ENCODE data around the gene TTC36. TPM values are rescaled to one million over a fixed set of nuclear protein-coding genes. Genes with fewer than 3 reads are reported as not detected.

The TTC36 gene
- total and polyA plus RNA-seq, 2 of the 13 experiments (the other 11 are each of a cell fraction or from before 2014, with no cell fraction given), result 0.13 to 0.40 TPM

DNA sequence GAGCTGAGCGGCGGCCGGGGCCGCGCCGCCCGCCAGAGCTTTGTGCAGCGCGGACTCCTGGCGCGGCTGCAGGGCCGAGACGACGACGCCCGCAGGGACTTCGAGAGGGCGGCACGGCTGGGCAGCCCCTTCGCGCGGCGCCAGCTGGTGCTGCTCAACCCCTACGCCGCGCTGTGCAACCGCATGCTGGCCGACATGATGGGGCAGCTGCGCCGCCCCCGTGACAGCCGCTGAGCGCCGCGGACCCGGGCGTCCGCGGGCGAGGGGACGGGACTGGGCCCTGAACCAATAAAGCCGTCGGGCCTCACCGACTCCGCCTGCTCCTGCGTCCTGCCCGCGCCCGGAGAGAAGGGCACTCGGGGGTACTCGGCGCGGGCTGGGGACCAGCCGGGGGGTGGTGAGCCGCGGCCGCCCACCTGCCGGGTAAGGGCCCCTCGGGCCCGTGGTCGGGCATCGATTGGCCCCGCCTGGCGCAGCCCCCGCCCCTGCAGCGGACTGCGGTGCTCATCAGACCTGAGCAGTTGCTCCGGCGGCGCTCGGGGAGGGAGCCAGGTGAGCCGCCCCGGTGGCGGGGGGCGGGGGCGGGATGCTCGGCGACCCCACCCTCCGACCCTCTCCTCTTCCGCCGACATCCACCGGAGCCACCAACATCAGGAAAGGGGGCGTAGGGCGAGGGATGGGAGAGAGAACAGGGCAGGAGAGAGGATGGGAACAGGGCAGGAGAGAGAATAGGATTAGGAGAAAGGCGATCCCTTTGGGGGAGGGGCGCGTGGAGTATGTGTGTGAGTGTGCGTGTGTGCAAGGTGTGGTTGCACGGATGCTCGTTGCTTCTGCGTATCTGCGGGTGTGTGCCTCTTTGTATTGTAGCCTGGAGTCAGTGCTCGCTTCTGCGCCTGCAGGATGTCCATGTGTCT lies 3.7 kb downstream of the TTC36 start, which contains the start of gene TMEM25 (continued):
- no peak for TF ChIP-seq NFIB (CRISPR knock-in tag; IDR thresholded peaks at IDR 0.05; ENCODE audit: borderline replicate concordance)
- TF ChIP-seq KMT2B (CRISPR knock-in tag; IDR thresholded peaks at IDR 0.05), result peak; percentile 87
- TF ChIP-seq FOSL1 (CRISPR knock-in tag; IDR thresholded peaks at IDR 0.05; ENCODE audit: borderline replicate concordance), result no peak
- 0 out of 2 replicates have a peak, but pooled peaks have one; percentile 43 for TF ChIP-seq CAMTA2 (CRISPR knock-in tag; IDR thresholded peaks at IDR 0.05; ENCODE audit: borderline replicate concordance)
- TF ChIP-seq ZKSCAN5 (CRISPR knock-in tag; IDR thresholded peaks at IDR 0.05), result no peak
- TF ChIP-seq, protein P1, sequence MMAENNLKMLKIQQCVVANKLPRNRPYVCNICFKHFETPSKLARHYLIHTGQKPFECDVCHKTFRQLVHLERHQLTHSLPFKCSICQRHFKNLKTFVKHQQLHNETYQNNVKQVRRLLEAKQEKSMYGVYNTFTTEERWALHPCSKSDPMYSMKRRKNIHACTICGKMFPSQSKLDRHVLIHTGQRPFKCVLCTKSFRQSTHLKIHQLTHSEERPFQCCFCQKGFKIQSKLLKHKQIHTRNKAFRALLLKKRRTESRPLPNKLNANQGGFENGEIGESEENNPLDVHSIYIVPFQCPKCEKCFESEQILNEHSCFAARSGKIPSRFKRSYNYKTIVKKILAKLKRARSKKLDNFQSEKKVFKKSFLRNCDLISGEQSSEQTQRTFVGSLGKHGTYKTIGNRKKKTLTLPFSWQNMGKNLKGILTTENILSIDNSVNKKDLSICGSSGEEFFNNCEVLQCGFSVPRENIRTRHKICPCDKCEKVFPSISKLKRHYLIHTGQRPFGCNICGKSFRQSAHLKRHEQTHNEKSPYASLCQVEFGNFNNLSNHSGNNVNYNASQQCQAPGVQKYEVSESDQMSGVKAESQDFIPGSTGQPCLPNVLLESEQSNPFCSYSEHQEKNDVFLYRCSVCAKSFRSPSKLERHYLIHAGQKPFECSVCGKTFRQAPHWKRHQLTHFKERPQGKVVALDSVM (CRISPR knock-in tag; IDR thresholded peaks at IDR 0.05), result peak; percentile 58; the same call in 1 of the 2 replicates
- no peak for TF ChIP-seq NBN (conservative IDR thresholded peaks at IDR 0.05)
- TF ChIP-seq MXD3 (CRISPR knock-in tag; IDR thresholded peaks at IDR 0.05), result peak; percentile 68
- TF ChIP-seq FOXK1 (CRISPR knock-in tag; IDR thresholded peaks at IDR 0.05; ENCODE audit: borderline replicate concordance, low read depth), result no peak
- TF ChIP-seq, protein P2, sequence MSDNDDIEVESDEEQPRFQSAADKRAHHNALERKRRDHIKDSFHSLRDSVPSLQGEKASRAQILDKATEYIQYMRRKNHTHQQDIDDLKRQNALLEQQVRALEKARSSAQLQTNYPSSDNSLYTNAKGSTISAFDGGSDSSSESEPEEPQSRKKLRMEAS (IDR thresholded peaks at IDR 0.05), result peak; percentile 78
- peak; percentile 36; the same call in 1 of the 2 replicates for TF ChIP-seq NAIF1 (CRISPR knock-in tag; IDR thresholded peaks at IDR 0.05; ENCODE audit: borderline replicate concordance)
- TF ChIP-seq, protein P3, sequence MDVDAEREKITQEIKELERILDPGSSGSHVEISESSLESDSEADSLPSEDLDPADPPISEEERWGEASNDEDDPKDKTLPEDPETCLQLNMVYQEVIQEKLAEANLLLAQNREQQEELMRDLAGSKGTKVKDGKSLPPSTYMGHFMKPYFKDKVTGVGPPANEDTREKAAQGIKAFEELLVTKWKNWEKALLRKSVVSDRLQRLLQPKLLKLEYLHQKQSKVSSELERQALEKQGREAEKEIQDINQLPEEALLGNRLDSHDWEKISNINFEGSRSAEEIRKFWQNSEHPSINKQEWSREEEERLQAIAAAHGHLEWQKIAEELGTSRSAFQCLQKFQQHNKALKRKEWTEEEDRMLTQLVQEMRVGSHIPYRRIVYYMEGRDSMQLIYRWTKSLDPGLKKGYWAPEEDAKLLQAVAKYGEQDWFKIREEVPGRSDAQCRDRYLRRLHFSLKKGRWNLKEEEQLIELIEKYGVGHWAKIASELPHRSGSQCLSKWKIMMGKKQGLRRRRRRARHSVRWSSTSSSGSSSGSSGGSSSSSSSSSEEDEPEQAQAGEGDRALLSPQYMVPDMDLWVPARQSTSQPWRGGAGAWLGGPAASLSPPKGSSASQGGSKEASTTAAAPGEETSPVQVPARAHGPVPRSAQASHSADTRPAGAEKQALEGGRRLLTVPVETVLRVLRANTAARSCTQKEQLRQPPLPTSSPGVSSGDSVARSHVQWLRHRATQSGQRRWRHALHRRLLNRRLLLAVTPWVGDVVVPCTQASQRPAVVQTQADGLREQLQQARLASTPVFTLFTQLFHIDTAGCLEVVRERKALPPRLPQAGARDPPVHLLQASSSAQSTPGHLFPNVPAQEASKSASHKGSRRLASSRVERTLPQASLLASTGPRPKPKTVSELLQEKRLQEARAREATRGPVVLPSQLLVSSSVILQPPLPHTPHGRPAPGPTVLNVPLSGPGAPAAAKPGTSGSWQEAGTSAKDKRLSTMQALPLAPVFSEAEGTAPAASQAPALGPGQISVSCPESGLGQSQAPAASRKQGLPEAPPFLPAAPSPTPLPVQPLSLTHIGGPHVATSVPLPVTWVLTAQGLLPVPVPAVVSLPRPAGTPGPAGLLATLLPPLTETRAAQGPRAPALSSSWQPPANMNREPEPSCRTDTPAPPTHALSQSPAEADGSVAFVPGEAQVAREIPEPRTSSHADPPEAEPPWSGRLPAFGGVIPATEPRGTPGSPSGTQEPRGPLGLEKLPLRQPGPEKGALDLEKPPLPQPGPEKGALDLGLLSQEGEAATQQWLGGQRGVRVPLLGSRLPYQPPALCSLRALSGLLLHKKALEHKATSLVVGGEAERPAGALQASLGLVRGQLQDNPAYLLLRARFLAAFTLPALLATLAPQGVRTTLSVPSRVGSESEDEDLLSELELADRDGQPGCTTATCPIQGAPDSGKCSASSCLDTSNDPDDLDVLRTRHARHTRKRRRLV (CRISPR knock-in tag; IDR thresholded peaks at IDR 0.05), result no peak
- peak; percentile 66; the same call in 1 of the 2 replicates for TF ChIP-seq NR2C2 (CRISPR knock-in tag; IDR thresholded peaks at IDR 0.05; ENCODE audit: borderline replicate concordance)
- TF ChIP-seq, protein P4, sequence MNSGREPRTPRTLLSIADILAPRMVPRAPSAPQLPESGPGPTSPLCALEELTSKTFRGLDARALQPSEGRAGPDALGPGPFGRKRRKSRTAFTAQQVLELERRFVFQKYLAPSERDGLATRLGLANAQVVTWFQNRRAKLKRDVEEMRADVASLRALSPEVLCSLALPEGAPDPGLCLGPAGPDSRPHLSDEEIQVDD (CRISPR knock-in tag; IDR thresholded peaks at IDR 0.05; ENCODE audit: borderline replicate concordance), result no peak; the same call in 1 of the 2 replicates
- TF ChIP-seq NFRKB (IDR thresholded peaks at IDR 0.05), result no peak
- peak; percentile 48; the same call in 1 of the 2 replicates for TF ChIP-seq PHF20 (CRISPR knock-in tag; IDR thresholded peaks at IDR 0.05)
- TF ChIP-seq SALL1 (CRISPR knock-in tag; IDR thresholded peaks at IDR 0.05), result no peak; the same call in 1 of the 2 replicates
- TF ChIP-seq SUZ12 (IDR thresholded peaks at IDR 0.05; ENCODE audit: low read depth, low read length), result no peak
- TF ChIP-seq, protein P5, sequence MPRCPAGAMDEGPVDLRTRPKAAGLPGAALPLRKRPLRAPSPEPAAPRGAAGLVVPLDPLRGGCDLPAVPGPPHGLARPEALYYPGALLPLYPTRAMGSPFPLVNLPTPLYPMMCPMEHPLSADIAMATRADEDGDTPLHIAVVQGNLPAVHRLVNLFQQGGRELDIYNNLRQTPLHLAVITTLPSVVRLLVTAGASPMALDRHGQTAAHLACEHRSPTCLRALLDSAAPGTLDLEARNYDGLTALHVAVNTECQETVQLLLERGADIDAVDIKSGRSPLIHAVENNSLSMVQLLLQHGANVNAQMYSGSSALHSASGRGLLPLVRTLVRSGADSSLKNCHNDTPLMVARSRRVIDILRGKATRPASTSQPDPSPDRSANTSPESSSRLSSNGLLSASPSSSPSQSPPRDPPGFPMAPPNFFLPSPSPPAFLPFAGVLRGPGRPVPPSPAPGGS (CRISPR knock-in tag; IDR thresholded peaks at IDR 0.05), result peak; percentile 53; the same call in 1 of the 2 replicates

Data from HepG2 (cell line).